ENCODE measurements around the gene CPTP.

- no peak for TF ChIP-seq POLR2A (IDR thresholded peaks at IDR 0.05; ENCODE audit: low read depth, low read length)
- no peak for TF ChIP-seq TAF1 (IDR thresholded peaks at IDR 0.05; ENCODE audit: borderline replicate concordance, low read depth, low read length)
- no peak for TF ChIP-seq POLR2AphosphoS5 (IDR thresholded peaks at IDR 0.05; ENCODE audit: low read depth, low read length)
Measured at GRCh38 chr1:1355416-1355815, 30.8 kb downstream of the CPTP start.

Data from GM12892 (cell line).